KOPT-K1 (cell line): Measurements from ENCODE around the gene TMCC2.
"Not testable (repeated sequence)": the region's sequence is repeated elsewhere in the genome, so short reads cannot be mapped to it uniquely, and the experiment has no call there.

Source experiments
- H3K27ac ChIP-seq: fragments of 200-600 bp; sonication (generic); 2 replicates; pipeline ENCODE4 v1.5.1; 2016; ENCODE audit warnings: antibody characterized with exemption, mild to moderate bottlenecking, low read depth, low read length; ENCODE audit not compliant: poor library complexity, severe bottlenecking
- H3K36me3 ChIP-seq: fragments of 200-600 bp; sonication (generic); 2 replicates; pipeline ENCODE4 v1.5.1; 2017; ENCODE audit warnings: antibody characterized with exemption, mild to moderate bottlenecking, low read length, moderate library complexity; ENCODE audit not compliant: insufficient read depth
- H3K9me3 ChIP-seq: fragments of 200-600 bp; sonication (generic); 2 replicates; pipeline ENCODE4 v1.5.1; 2017; ENCODE audit warnings: antibody characterized with exemption, low read length, mild to moderate bottlenecking; ENCODE audit not compliant: insufficient read depth, poor library complexity, severe bottlenecking

The TMCC2 gene, protein sequence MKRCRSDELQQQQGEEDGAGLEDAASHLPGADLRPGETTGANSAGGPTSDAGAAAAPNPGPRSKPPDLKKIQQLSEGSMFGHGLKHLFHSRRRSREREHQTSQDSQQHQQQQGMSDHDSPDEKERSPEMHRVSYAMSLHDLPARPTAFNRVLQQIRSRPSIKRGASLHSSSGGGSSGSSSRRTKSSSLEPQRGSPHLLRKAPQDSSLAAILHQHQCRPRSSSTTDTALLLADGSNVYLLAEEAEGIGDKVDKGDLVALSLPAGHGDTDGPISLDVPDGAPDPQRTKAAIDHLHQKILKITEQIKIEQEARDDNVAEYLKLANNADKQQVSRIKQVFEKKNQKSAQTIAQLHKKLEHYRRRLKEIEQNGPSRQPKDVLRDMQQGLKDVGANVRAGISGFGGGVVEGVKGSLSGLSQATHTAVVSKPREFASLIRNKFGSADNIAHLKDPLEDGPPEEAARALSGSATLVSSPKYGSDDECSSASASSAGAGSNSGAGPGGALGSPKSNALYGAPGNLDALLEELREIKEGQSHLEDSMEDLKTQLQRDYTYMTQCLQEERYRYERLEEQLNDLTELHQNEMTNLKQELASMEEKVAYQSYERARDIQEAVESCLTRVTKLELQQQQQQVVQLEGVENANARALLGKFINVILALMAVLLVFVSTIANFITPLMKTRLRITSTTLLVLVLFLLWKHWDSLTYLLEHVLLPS

GRCh38 chr1:205227584-205228013, at the start of gene TMCC2:
Gene TMCC2, plus strand, starts transcription at chr1:205227946. Its CDS starts 619 bp downstream, at chr1:205228565.
- Histone ChIP-seq H3K36me3 (no peaks in the 10 kb centered on the region), H3K9me3 (no peaks in the 10 kb centered on the region), H3K27ac (no peak within 1 kb of the TSS)

- Histone ChIP-seq H3K36me3 (no peaks in the 10 kb centered on the region), H3K9me3 (no peaks in the 10 kb centered on the region), H3K27ac (no peak overlapping the region)
Observed at GRCh38 chr1:205179842-205180241, 47.9 kb upstream of the TMCC2 start.

GRCh38 chr1:205180331-205180730, 47.4 kb upstream of the TMCC2 start:
- H3K27ac ChIP-seq, H3K9me3 ChIP-seq, H3K36me3 ChIP-seq: not testable (repeated sequence)

GRCh38 chr1:205182930-205183329, 44.8 kb upstream of the TMCC2 start:
- no peak overlapping the region for H3K27ac ChIP-seq
- no peaks in the 10 kb centered on the region for H3K9me3 ChIP-seq
- no peaks in the 10 kb centered on the region for H3K36me3 ChIP-seq

- Histone ChIP-seq H3K36me3 (no peaks in the 10 kb centered on the region), H3K9me3 (no peaks in the 10 kb centered on the region), H3K27ac (no peak overlapping the region)
Observed at GRCh38 chr1:205183676-205184335, 43.9 kb upstream of the TMCC2 start.

- Histone ChIP-seq H3K36me3 (no peaks in the 10 kb centered on the region), H3K9me3 (no peaks in the 10 kb centered on the region), H3K27ac (no peak overlapping the region)
Observed at GRCh38 chr1:205186191-205186590, 41.6 kb upstream of the TMCC2 start.

GRCh38 chr1:205187420-205187819, 40.3 kb upstream of the TMCC2 start:
- H3K27ac ChIP-seq, result no peak overlapping the region

GRCh38 chr1:205188098-205188497, 39.6 kb upstream of the TMCC2 start:
- no peaks in the 10 kb centered on the region for H3K9me3 ChIP-seq
- no peak overlapping the region for H3K27ac ChIP-seq
- H3K36me3 ChIP-seq, result no peaks in the 10 kb centered on the region

More at GRCh38 chr1:205187420-205187819, 40.3 kb upstream of the TMCC2 start:
- no peaks in the 10 kb centered on the region for H3K9me3 ChIP-seq
- no peaks in the 10 kb centered on the region for H3K36me3 ChIP-seq

- Histone ChIP-seq H3K36me3 (no peaks in the 10 kb centered on the region), H3K9me3 (no peaks in the 10 kb centered on the region), H3K27ac (no peak overlapping the region)
Observed at GRCh38 chr1:205188596-205188995, 39.1 kb upstream of the TMCC2 start.

- H3K9me3 ChIP-seq, result no peaks in the 10 kb centered on the region
- H3K36me3 ChIP-seq, result no peaks in the 10 kb centered on the region
- no peak overlapping the region for H3K27ac ChIP-seq
Observed at GRCh38 chr1:205189131-205189530, 38.6 kb upstream of the TMCC2 start.

DNA sequence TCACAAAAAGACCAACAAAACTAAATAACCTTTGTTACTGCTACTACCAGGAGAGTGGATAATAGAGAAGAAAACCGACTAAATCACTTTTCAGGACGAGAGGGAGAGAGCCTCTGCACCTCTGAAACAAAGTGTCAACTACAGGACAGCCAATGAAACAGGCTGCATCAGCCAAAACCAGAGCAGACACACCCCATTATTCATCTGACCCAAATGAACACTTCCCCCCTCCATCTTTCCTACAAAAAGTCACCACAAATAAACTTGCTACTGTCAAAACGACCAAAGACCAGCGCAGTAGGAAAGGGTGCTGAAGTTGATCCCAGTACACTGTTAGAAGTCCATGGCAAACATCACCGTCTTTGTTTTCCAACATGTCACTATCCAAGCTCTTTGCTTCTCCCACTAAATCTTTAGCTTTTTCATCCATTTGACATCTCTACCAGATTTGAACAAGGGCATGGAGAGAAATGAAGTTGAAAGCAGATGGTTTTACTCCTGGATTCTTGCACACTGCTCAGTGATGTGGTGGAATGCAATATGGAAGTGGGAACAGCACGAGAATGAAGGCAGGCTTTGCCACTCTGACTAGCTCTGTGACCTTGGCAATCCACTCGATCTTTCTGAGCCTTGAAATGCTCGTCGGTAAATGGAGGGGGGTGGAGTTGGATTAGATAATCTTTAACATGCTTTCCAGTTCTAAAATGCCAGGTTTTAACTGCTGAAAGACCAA, 36.7 kb upstream of the TMCC2 start:
- Histone ChIP-seq H3K9me3 (no peaks in the 10 kb centered on the region), H3K36me3 (no peaks in the 10 kb centered on the region), H3K27ac (no peak overlapping the region)

DNA sequence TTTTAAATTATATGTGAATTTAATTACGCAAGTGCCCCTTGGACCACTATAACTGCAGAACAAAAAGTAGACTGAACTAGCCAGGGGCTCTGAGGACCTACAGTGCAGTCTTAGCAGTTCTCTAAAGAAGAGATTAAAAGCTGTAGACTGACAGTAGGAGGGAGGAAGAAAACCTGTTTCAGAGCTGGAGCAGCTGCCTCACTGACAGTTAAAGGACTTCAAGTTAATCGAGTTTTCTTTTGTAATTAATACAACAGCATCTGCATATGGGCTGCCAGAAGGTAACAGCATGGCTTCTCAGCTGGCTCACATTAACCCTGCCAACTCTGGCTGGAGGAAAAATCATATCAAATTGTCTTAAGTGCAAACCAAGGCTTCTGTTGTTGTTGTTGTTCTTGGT, 36.1 kb upstream of the TMCC2 start:
- no peaks in the 10 kb centered on the region for H3K9me3 ChIP-seq
- no peak overlapping the region for H3K27ac ChIP-seq
- H3K36me3 ChIP-seq, result no peaks in the 10 kb centered on the region

- no peaks in the 10 kb centered on the region for H3K36me3 ChIP-seq
- no peaks in the 10 kb centered on the region for H3K9me3 ChIP-seq
- H3K27ac ChIP-seq, result no peak overlapping the region
Observed at GRCh38 chr1:205192287-205192686, 35.5 kb upstream of the TMCC2 start.

GRCh38 chr1:205199090-205199930, 28.4 kb upstream of the TMCC2 start:
- no peak overlapping the region for H3K27ac ChIP-seq
- H3K9me3 ChIP-seq, result no peaks in the 10 kb centered on the region
- no peaks in the 10 kb centered on the region for H3K36me3 ChIP-seq
